Stimulated activated CD8-positive, alpha-beta memory T cell treated with anti-CD3 and anti-CD28 coated beads, Interleukin-2, amount 100 ng/mL, for 1 hour (primary cell): ENCODE measurements around the gene LIFR.

Source experiments
- DNase-seq, 2 donors: peaks; one replicate each; pipeline ENCODE4 v3.0.0-alpha.2; 2020; ENCODE audit warnings: low read depth in 2 of 2

Gene LIFR

GRCh38 chr5:38441453-38442246, 114.8 kb downstream of the LIFR start:
- peak; percentile 49 to 65 for DNase-seq

GRCh38 chr5:38438757-38439156, 117.7 kb downstream of the LIFR start:
- no peak for DNase-seq

GRCh38 chr5:38434966-38435705, 121.3 kb downstream of the LIFR start:
- DNase-seq: no peak

- DNase-seq: no peak
Measured at GRCh38 chr5:38433160-38433861, 123.1 kb downstream of the LIFR start.

GRCh38 chr5:38431242-38431853, 125.1 kb downstream of the LIFR start:
- DNase-seq: no peak

GRCh38 chr5:38426986-38427950, 129.2 kb downstream of the LIFR start:
- no peak for DNase-seq

- no peak for DNase-seq
Measured at GRCh38 chr5:38426490-38426889, 130.0 kb downstream of the LIFR start.
